GM18502 (cell line): Measurements from ENCODE around the gene CXADR.

Source experiments
- ATAC-seq: cut with Tn5 transposase; IDR thresholded peaks from one replicate; pipeline ENCODE4 v1.9.1; 2021; ENCODE audit warnings: mild to moderate bottlenecking; ENCODE audit not compliant: unreplicated experiment, poor library complexity

The CXADR gene

DNA sequence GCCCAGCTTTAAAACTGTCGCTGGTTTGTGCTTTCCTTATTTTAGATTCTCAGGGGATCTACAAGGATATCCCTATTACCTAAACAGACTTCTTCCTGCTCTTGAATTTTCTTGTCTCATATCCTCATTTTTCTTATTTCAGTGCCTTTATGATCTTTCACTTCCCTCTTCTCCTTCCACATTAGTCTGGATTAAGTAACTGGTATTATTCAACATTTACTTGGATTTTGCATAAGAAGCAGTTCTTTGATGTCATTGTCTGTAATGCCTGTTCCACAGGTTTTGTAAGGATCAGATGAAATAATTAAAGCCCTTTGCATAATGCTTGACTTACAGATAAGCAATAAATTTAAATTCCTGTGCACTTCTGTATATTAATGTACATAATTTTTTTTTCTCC, 26.5 kb downstream of the CXADR start:
- ATAC-seq: no peak

- ATAC-seq: no peak
These were observed 27.0 kb downstream of the CXADR start for GRCh38 chr21:17539743-17540341.

GRCh38 chr21:17540530-17540929, 27.7 kb downstream of the CXADR start:
- ATAC-seq: no peak

DNA sequence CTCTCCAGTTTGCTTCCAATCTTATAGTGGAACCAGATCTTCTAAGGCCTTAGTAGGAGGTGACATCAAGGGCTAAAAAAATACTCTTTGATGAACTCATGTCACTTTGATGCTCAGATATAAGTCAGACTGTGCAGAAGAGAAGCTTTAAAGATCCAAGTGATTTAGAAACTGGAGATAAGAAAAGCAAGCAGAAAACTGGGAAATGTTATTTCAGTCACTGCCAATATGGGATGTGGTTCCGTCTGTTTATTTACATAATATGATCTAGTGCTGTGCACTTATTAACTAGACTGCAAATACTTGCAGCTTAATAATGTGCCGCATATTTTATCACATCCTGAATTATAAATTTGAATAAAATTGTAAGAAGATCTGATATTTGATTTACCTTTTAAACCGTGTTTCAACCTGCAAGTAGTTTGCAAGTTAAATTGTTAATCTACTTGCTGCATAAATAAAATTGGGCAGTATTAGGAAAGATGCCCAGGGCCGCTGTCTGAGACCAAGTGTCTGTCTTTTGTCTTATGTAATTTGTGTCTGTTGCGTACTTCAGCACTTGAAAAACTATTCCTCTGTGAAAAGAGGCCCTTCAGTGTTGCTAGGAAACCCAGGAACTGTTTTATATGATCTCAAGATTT, 29.6 kb downstream of the CXADR start:
- no peak for ATAC-seq

DNA sequence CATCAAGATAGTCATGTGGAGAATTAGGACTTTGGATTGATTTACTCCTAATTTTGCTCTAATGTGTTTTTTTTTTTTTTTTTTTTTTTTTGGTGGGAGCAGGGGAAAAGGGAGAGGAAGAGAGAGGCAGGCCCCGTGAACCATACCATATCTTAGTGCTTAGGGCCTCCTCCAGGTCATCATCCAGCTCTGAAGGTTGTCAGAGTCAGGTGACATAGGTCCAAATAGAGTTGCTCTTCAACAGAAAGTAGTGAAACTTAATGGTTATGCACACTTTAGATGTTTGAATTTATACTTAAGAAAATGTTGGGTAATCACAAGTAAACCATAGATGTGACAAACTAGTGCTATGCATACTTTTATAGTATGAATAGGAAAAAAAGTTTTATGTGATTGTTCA, 32.2 kb downstream of the CXADR start:
- ATAC-seq: no peak

DNA sequence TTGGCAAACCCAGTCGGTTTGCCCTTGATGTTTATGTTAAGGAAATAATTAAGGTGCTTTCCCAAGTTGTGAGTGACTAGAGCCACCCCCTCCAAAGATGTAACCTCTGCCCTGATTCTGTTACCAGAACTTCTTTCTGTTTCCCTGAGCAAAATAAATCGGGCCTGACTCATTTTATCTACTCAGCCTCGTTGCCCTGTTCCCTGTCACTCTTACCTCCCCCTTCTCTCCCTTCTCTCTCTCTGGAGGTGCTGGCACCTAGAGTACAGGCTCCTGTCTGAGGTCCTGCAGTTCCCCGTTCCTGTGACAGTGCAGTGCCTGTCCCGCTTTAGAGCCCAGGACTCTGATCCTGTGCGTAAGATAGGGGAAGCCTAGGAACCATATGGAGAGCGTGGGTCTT, 35.4 kb downstream of the CXADR start:
- ATAC-seq: no peak

DNA sequence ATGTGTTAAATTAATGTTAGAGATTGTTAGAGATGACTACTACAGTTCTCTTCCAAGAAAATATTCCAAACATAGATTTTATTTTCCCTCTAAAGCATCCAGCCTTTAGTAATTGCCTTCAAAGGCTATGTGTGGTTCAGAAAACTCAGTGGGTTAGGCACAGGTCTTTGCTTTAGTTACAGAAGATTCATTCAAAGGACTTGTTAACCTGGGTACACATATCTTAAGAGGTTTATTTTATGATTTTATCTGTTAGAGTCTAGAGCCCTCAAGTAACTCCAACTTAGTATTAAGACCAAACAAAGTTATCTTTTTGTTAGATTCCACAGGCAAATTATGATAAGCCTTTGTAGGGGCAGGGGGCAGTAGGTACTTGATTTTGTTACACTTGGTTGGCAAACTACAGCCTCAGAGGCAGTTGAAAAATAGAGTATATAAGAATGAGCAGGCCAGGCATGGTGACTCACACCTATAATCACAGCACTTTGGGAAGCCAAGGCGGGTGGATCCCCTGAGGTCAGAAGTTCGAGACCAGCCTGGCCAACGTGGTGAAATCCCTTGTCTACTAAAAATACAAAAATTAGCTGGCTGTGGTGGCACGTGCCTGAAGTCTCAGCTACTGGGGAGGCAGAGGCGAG, 37.9 kb downstream of the CXADR start:
- no peak for ATAC-seq

GRCh38 chr21:17552410-17552809, 39.6 kb downstream of the CXADR start:
- no peak for ATAC-seq

DNA sequence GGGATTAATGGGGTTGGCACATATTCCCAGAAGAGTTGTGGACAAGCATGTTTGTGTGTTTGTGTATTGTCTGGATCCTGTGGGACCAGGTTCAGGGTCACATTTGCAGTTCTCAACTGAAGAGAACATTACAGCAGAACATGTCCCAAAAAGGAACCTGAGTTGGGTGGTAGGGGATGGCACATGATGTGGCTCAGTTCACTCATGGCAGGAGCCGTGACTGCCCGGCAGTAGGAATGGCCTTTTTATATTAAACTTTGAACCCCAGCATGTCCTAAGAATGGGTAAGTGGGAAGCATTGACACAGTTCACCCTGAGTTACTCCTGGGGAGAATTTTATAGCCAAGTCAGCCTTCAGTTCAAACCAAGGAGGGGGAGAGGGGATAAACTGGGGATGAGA, 41.3 kb downstream of the CXADR start:
- no peak for ATAC-seq

GRCh38 chr21:17554679-17555465, 42.0 kb downstream of the CXADR start:
- peak; percentile 44 for ATAC-seq

GRCh38 chr21:17560377-17561025, 47.7 kb downstream of the CXADR start:
- no peak for ATAC-seq

DNA sequence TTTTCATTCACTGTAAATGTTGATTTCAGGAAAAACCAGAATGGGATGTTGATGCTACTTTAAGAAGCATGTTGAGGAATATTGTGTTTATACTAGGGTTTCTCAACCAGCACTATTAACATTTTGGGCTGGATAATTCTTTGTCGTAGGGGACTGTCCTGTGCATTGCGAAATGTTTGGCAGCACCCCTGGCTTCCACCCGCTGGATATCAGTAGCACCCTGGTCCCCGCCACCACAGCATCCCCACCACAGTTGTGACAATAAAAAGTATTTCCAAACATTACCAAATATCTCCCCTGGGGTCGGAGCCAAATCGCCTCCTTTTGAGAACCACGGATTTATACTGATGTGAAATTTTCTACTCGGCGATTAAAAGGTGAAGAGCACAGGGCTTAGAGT, 57.9 kb downstream of the CXADR start:
- no peak for ATAC-seq

GRCh38 chr21:17572431-17572830, 59.6 kb downstream of the CXADR start:
- ATAC-seq: no peak

DNA sequence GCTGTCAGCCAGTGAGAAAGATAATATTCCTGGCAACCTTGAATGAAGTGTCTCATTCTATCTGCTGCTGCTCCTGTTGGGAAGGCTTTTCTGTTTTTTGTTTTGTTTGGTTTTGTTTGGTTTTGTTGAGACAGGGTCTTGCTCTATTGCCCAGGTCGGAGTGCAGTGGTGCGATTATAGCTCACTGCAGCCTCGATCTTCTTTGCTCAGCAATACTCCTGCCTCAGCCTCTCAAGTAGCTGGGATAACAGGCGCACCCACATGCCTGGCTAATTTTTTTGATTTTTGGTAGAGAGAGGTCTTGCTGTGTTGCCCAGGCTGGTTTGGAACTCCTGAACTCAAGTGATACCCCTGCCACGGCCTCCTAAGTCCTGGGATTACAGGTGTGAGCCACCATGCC, 62.2 kb downstream of the CXADR start:
- no peak for ATAC-seq

GRCh38 chr21:17576080-17576835, 63.4 kb downstream of the CXADR start:
- ATAC-seq: no peak

DNA sequence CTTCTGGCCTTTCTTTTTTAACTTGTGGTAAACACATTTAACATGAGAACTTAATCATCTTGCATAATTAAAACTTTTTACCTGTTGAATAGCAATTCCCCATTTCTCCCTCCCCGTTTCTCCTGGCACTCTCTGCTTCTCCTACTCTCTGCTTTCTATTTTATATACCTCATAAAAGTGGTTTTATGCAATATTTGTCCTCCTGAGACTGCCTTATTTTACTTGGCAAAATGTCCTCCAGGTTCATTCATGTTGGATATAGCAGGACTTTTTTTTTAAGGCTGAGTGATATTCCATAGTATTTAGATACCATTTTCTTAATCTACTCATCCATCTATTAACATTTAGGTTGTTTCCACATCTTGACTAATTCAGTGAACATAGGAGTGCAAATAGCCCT, 64.9 kb downstream of the CXADR start:
- ATAC-seq: no peak

DNA sequence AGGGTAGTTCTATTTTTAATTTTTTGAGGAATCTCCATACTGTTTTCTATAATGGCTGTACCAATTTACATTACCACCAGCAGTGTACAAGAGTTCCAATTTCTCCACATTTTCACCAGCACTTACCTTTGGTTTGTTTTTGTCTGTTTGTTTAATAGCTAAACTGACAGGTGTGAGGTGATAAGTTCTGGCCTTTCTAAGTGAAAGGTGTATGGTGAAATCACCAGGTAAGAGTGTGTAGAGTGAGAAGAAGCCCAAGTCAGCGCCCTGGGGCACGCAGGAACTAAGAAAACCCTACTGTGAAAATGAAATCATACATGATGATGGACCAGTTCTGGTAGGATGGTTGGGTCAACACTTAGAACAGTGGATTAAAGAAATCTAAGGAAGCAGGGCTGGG, 65.3 kb downstream of the CXADR start:
- ATAC-seq: no peak

GRCh38 chr21:17578876-17579275, 66.0 kb downstream of the CXADR start:
- ATAC-seq: no peak

DNA sequence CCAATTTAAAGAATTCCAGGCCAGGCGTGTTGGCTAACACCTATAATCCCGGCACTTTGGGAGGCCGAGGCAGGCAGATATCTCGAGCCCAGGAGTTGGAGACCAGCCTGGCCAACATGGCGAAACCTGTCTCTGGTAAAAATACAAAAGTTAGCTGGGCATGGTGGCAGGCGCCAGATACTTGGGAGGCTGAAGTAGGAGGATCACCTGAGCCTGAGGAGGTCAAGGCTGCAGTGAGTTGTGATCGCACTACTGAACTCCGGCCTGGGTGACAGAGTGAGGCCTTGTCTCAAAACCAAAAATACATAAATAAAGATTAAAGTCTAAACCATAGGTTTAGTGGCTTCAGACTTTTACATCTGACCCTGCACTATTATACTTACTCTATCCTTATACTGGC, 67.5 kb downstream of the CXADR start:
- ATAC-seq: no peak

DNA sequence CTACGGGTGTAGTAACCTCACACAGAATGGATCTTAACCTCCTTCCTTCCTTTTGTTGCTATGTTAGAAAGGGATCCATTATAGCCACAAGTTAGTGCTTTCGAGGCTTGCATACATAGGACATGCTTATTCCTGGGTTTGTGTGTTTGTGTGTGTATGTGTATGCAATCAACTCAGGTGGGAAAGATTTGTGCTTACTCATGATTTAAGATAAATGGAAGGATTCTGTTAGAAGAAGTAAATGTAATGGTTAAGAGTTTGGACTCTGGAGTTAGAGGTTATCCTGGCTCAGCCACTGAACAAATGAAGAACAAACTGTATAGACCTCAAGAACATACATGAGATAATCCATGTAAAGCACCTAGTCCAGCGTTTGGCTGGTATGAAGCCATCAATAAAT, 71.1 kb downstream of the CXADR start:
- no peak for ATAC-seq
